ENCODE measurements around the gene ZC3H7A.
A peak's percentile ranks its signal among the peaks of the same experiment; 100 is the strongest.

Gene ZC3H7A

DNA sequence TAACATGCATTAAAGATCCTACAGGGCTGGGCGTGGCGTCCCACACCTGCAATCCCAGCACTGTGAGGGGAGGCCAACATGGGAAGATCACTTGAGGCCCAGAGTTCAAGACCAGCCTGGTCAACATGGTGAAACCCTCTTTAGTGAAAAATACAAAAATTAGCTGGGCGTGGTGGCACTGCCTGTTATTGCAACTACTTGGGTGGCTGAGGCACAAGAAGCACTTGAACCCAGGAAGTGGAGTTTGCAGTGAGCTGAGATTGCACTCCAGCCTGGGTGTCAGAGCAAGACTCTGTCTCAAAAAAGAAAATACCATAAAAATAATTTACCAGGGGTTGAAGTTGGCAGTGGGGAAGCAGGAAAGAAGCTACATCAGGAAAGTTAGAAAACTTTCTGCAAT, 67.3 kb downstream of the ZC3H7A start:
- no peak overlapping the region for H3K4me3 ChIP-seq (IDR thresholded peaks at IDR 0.05; ENCODE audit: insufficient read depth, low read depth, low read length)
- H3K4me2 ChIP-seq: peak overlapping the region; percentile 76
- H3K27me3 ChIP-seq (ENCODE audit: insufficient read depth, low read depth): no peaks in the 10 kb centered on the region
- peak overlapping the region; percentile 75 for H3K27ac ChIP-seq
- peaks cover 52% of the 10 kb centered on the region; the same call in 1 of the 2 replicates for H3K36me3 ChIP-seq (ENCODE audit: insufficient read depth)
- H2AFZ ChIP-seq (ENCODE audit: low read depth): no peak overlapping the region
- H3K4me1 ChIP-seq (ENCODE audit: low read depth, poor library complexity, severe bottlenecking): peaks cover 100% of the 10 kb centered on the region
- H3K9ac ChIP-seq: no peak overlapping the region; the same call in 1 of the 2 replicates
- H4K20me1 ChIP-seq (ENCODE audit: insufficient read depth): no peaks in the 10 kb centered on the region
- peaks cover 77% of the 10 kb centered on the region for H3K79me2 ChIP-seq (ENCODE audit: insufficient read depth, low read depth)
- TF ChIP-seq, protein P1, sequence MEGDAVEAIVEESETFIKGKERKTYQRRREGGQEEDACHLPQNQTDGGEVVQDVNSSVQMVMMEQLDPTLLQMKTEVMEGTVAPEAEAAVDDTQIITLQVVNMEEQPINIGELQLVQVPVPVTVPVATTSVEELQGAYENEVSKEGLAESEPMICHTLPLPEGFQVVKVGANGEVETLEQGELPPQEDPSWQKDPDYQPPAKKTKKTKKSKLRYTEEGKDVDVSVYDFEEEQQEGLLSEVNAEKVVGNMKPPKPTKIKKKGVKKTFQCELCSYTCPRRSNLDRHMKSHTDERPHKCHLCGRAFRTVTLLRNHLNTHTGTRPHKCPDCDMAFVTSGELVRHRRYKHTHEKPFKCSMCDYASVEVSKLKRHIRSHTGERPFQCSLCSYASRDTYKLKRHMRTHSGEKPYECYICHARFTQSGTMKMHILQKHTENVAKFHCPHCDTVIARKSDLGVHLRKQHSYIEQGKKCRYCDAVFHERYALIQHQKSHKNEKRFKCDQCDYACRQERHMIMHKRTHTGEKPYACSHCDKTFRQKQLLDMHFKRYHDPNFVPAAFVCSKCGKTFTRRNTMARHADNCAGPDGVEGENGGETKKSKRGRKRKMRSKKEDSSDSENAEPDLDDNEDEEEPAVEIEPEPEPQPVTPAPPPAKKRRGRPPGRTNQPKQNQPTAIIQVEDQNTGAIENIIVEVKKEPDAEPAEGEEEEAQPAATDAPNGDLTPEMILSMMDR (conservative IDR thresholded peaks at IDR 0.05; ENCODE audit: low read depth, low read length): no peak

DNA sequence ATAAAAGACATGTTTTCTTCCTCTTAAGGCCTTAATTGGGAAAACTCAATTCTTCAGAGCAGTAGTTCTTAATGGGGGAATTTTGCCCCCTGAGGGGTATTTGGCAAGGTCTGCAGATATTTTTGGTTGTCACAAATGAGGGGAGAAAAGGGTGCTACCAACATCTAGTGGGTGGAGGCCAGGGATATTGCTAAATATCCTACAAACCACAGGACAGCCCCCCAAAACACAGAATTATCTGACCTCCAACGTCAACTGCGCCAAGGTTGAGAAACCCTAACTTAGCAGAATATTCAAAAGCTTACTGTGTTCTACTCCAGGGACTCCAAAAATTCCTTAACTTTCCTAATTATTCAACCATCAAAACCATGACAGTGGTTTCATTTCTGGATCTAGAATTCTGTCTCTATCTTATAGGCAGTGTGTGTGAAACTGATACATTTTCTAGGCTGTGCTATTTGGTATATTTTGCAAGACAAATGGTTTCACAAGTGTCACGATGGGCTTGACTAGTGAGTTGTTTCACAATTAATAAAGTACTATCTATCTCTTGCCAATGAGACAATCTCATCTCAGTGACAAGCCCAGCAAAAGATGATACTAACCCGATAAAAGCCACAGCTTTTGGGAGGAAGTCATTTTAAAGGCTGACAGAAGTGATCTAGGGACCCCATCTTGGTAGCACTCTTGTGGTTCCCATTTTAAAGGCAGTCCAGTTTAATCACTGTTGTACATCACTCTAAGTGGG, 69.1 kb downstream of the ZC3H7A start:
- Histone ChIP-seq H4K20me1 (ENCODE audit: insufficient read depth) (no peaks in the 10 kb centered on the region), H3K4me1 (ENCODE audit: low read depth, poor library complexity, severe bottlenecking) (peaks cover 91% of the 10 kb centered on the region), H3K4me3 (IDR thresholded peaks at IDR 0.05; ENCODE audit: insufficient read depth, low read depth, low read length) (no peak overlapping the region), H3K36me3 (ENCODE audit: insufficient read depth) (peaks cover 51% of the 10 kb centered on the region; the same call in 1 of the 2 replicates), H3K27ac (peak overlapping the region; percentile 75), H3K27me3 (ENCODE audit: insufficient read depth, low read depth) (no peaks in the 10 kb centered on the region), H3K79me2 (ENCODE audit: insufficient read depth, low read depth) (peaks cover 69% of the 10 kb centered on the region), H3K4me2 (peak overlapping the region; percentile 76), H3K9ac (peak overlapping the region; percentile 16; the same call in 1 of the 2 replicates), H2AFZ (ENCODE audit: low read depth) (no peak overlapping the region)
- TF ChIP-seq, protein P1 (conservative IDR thresholded peaks at IDR 0.05; ENCODE audit: low read depth, low read length): no peak

DNA sequence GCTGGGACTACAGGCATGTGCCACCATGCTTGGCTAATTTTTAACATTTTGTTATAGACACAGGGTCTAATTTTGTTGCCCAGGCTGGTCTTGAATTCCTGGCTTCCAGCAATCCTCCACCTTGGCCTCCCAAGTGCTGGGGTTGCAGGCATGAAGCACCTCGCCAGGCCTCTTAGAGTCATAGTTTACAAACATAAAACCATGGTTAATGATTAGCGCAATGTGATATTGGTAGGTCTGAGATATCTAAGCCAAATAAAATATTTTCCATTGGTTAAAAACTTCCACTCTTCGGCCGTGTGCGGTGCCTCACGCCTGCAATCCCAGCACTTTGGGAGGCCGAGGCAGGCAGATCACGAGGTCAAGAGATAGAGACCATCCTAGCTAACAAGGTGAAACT, 71.0 kb downstream of the ZC3H7A start:
- Histone ChIP-seq H2AFZ (ENCODE audit: low read depth) (no peak overlapping the region), H3K9ac (no peak overlapping the region), H3K79me2 (ENCODE audit: insufficient read depth, low read depth) (peaks cover 67% of the 10 kb centered on the region; the same call in 1 of the 2 replicates), H3K4me2 (no peak overlapping the region), H3K36me3 (ENCODE audit: insufficient read depth) (peaks cover 49% of the 10 kb centered on the region; the same call in 1 of the 2 replicates), H3K4me3 (IDR thresholded peaks at IDR 0.05; ENCODE audit: insufficient read depth, low read depth, low read length) (no peak overlapping the region), H3K27ac (no peak overlapping the region; the same call in 1 of the 2 replicates), H4K20me1 (ENCODE audit: insufficient read depth) (no peaks in the 10 kb centered on the region), H3K4me1 (ENCODE audit: low read depth, poor library complexity, severe bottlenecking) (peaks cover 84% of the 10 kb centered on the region), H3K27me3 (ENCODE audit: insufficient read depth, low read depth) (no peaks in the 10 kb centered on the region)
- TF ChIP-seq, protein P1 (conservative IDR thresholded peaks at IDR 0.05; ENCODE audit: low read depth, low read length): no peak

DNA sequence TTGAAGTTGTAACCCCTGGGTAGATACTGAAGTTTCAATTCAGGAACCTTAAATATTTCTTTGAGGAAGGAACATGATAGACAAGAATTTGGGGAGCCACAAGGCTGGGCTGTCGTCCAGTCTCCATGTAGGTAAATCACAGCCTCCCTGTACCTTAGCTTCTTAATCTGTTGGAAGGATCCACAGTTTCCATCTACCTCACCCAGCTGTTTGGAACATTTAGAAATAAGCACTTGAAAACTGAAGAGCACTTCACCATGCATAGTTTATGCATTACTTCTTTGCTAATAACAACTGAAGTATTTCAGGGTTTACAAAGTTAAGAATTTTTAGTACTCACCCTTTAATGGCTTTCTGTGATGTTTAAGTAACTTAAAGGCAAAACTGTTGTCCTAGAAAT, 71.6 kb downstream of the ZC3H7A start:
- Histone ChIP-seq H3K79me2 (ENCODE audit: insufficient read depth, low read depth) (peaks cover 64% of the 10 kb centered on the region; the same call in 1 of the 2 replicates), H2AFZ (ENCODE audit: low read depth) (no peak overlapping the region), H3K4me2 (no peak overlapping the region), H3K4me1 (ENCODE audit: low read depth, poor library complexity, severe bottlenecking) (peaks cover 82% of the 10 kb centered on the region), H3K27ac (peak overlapping the region; percentile 4; the same call in 1 of the 2 replicates), H3K27me3 (ENCODE audit: insufficient read depth, low read depth) (no peaks in the 10 kb centered on the region), H3K36me3 (ENCODE audit: insufficient read depth) (peaks cover 49% of the 10 kb centered on the region; the same call in 1 of the 2 replicates), H4K20me1 (ENCODE audit: insufficient read depth) (no peaks in the 10 kb centered on the region), H3K9ac (no peak overlapping the region), H3K4me3 (IDR thresholded peaks at IDR 0.05; ENCODE audit: insufficient read depth, low read depth, low read length) (no peak overlapping the region)
- TF ChIP-seq, protein P1 (conservative IDR thresholded peaks at IDR 0.05; ENCODE audit: low read depth, low read length): no peak
